DOHH2 (cell line): ENCODE results near the gene TRPM1.

ENCODE experiments used
- H3F3A ChIP-seq: fragments of 200-600 bp; sonication (generic), shearing (Covaris generic); 2 replicates; pipeline ENCODE4 v1.6.0; 2016; ENCODE audit warnings: antibody characterized with exemption, mild to moderate bottlenecking; ENCODE audit not compliant: control insufficient read depth, insufficient read depth
- H3K27ac ChIP-seq: fragments of 200-600 bp; sonication (generic); 2 replicates; pipeline ENCODE4 v1.5.1; 2014; ENCODE audit warnings: low read depth, mild to moderate bottlenecking, low read length, moderate library complexity
- H3K27me3 ChIP-seq: fragments of 200-600 bp; sonication (generic); 2 replicates; pipeline ENCODE4 v1.6.1; 2014; ENCODE audit warnings: mild to moderate bottlenecking, low read length, mixed read lengths; ENCODE audit not compliant: control insufficient read depth
- H3K36me3 ChIP-seq: fragments of 200-600 bp; sonication (generic); 2 replicates; pipeline ENCODE4 v1.6.1; 2014; ENCODE audit warnings: mild to moderate bottlenecking, low read length, moderate library complexity, mixed read lengths; ENCODE audit not compliant: control insufficient read depth
- H3K4me1 ChIP-seq: fragments of 200-600 bp; sonication (generic); 2 replicates; pipeline ENCODE4 v1.6.1; 2014; ENCODE audit warnings: mild to moderate bottlenecking, low read length, mixed read lengths; ENCODE audit not compliant: control insufficient read depth
- H3K4me2 ChIP-seq: fragments of 200-600 bp; sonication (generic); 2 replicates; pipeline ENCODE4 v1.6.0; 2014; ENCODE audit warnings: mild to moderate bottlenecking, low read length, moderate library complexity
- H3K4me3 ChIP-seq: fragments of 200-600 bp; sonication (generic); 2 replicates; pipeline ENCODE4 v1.5.1; 2014; ENCODE audit warnings: mild to moderate bottlenecking, low read length, mixed read lengths
- H3K79me2 ChIP-seq: fragments of 200-600 bp; sonication (generic); 2 replicates; pipeline ENCODE4 v1.6.1; 2014; ENCODE audit warnings: mild to moderate bottlenecking, low read length, mixed read lengths; ENCODE audit not compliant: control insufficient read depth
- H3K9me2 ChIP-seq: fragments of 200-600 bp; sonication (generic); replicated peaks from 2 replicates; pipeline ENCODE4 v1.6.1; 2014; ENCODE audit warnings: mild to moderate bottlenecking, low read length, mixed read lengths; ENCODE audit not compliant: control insufficient read depth
- H3K9me3 ChIP-seq: fragments of 200-600 bp; sonication (generic); 2 replicates; pipeline ENCODE4 v1.6.1; 2014; ENCODE audit warnings: antibody characterized with exemption, low read length, mixed read lengths; ENCODE audit not compliant: control insufficient read depth, insufficient read depth
- H4K20me1 ChIP-seq: fragments of 200-600 bp; sonication (generic); 2 replicates; pipeline ENCODE4 v1.6.0; 2014; ENCODE audit warnings: low read depth, mild to moderate bottlenecking, antibody characterized with exemption, low read length, moderate library complexity; ENCODE audit not compliant: control insufficient read depth, insufficient read depth
- CTCF ChIP-seq: fragments of 200-600 bp; sonication (generic); IDR thresholded peaks from one replicate; pipeline ENCODE4 v1.5.1; 2014; ENCODE audit warnings: antibody characterized with exemption, mild to moderate bottlenecking, low read depth, low read length; ENCODE audit not compliant: poor library complexity, severe bottlenecking
- EZH2phosphoT487 ChIP-seq: fragments of 200-600 bp; sonication (generic); IDR thresholded peaks from 2 replicates; pipeline ENCODE4 v1.6.1; 2017; ENCODE audit warnings: borderline replicate concordance, mild to moderate bottlenecking, antibody characterized with exemption, low read length, moderate library complexity, mixed read lengths

Gene TRPM1

GRCh38 chr15:31149088-31149505, 47.6 kb upstream of the TRPM1 start:
- no peaks in the 10 kb centered on the region for H3K79me2 ChIP-seq
- no peaks in the 10 kb centered on the region for H3K9me3 ChIP-seq
- TF ChIP-seq CTCF: no peak
- TF ChIP-seq EZH2phosphoT487: no peak
- no peaks in the 10 kb centered on the region for H3F3A ChIP-seq
- no peaks in the 10 kb centered on the region for H3K27me3 ChIP-seq
- H3K27ac ChIP-seq: no peak overlapping the region
- no peaks in the 10 kb centered on the region for H3K4me1 ChIP-seq
- H4K20me1 ChIP-seq: no peaks in the 10 kb centered on the region
- H3K4me2 ChIP-seq: no peak overlapping the region
- H3K9me2 ChIP-seq: no peaks in the 10 kb centered on the region
- H3K36me3 ChIP-seq: no peaks in the 10 kb centered on the region
- no peak overlapping the region for H3K4me3 ChIP-seq

GRCh38 chr15:31148297-31149087, 47.0 kb upstream of the TRPM1 start:
- Histone ChIP-seq H3K4me1 (no peaks in the 10 kb centered on the region), H3K9me2 (no peaks in the 10 kb centered on the region), H3K79me2 (no peaks in the 10 kb centered on the region), H3K9me3 (no peaks in the 10 kb centered on the region), H3K4me3 (no peak overlapping the region), H4K20me1 (no peaks in the 10 kb centered on the region), H3K27me3 (no peaks in the 10 kb centered on the region), H3F3A (no peaks in the 10 kb centered on the region), H3K36me3 (no peaks in the 10 kb centered on the region), H3K4me2 (no peak overlapping the region), H3K27ac (no peak overlapping the region)
- TF ChIP-seq EZH2phosphoT487: no peak
- no peak for TF ChIP-seq CTCF

- H3K36me3 ChIP-seq: no peaks in the 10 kb centered on the region
- H3K9me2 ChIP-seq: no peaks in the 10 kb centered on the region
- H3F3A ChIP-seq: no peaks in the 10 kb centered on the region
- no peak overlapping the region for H3K27ac ChIP-seq
- TF ChIP-seq CTCF (no peak), EZH2phosphoT487 (no peak)
- no peaks in the 10 kb centered on the region for H3K9me3 ChIP-seq
- no peak overlapping the region for H3K4me2 ChIP-seq
- H3K4me1 ChIP-seq: no peaks in the 10 kb centered on the region
- H3K4me3 ChIP-seq: no peak overlapping the region
- no peaks in the 10 kb centered on the region for H3K79me2 ChIP-seq
- H4K20me1 ChIP-seq: no peaks in the 10 kb centered on the region
- no peaks in the 10 kb centered on the region for H3K27me3 ChIP-seq
Measured at GRCh38 chr15:31147944-31148296, 46.4 kb upstream of the TRPM1 start.
